Measurements from ENCODE around the gene FKBP11. TPM values are rescaled to one million over a fixed set of nuclear protein-coding genes. Genes with fewer than 3 reads are reported as not detected.

FKBP11 gene
- total RNA-seq, 6 experiments from 2014 or later, result 34.9 to 59.5 (median 52.5) TPM

GRCh38 chr12:48890657-48891418, 34.5 kb downstream of the FKBP11 start:
- DNase-seq (peak; percentile 82 to 85 (median 83)), ATAC-seq (peak; percentile 98 to 99 (median 99))
- intact Hi-C loops (cut with DNase I), result loop anchor here in 1 of 2 donors (5.0 kb wide), 1 partner anchor 34 kb away; no protein-coding TSS in a partner anchor
- Histone ChIP-seq H3K4me1 (peaks cover 0 to 11% (median 2%) of the 10 kb centered on the region in 4 donors), H3K27ac (no peak overlapping the region), H3K27me3 (no peaks in the 10 kb centered on the region), H3K4me3 (peak overlapping the region in 1 of 3 donors; percentile 24), H3K36me3 (no peaks in the 10 kb centered on the region), H3K9me3 (no peaks in the 10 kb centered on the region)
- TF ChIP-seq CTCF (IDR thresholded peaks at IDR 0.05) (peak; percentile 96 to 99 (median 96)), POLR2A (IDR thresholded peaks at IDR 0.05) (no peak)
- under 1% methylated on average over 21 of the region's 37 CpGs for whole genome bisulfite sequencing (ENCODE audit: insufficient coverage, low coverage, low lambda C conversion rate, missing lambda C conversion rate)

- no peaks in the 10 kb centered on the region for H3K27me3 ChIP-seq
- ATAC-seq (no peak), DNase-seq (peak in 1 of 3 donors; percentile 22)
- no peak overlapping the region for H3K4me3 ChIP-seq
- TF ChIP-seq POLR2A (IDR thresholded peaks at IDR 0.05) (no peak), CTCF (IDR thresholded peaks at IDR 0.05) (no peak)
- intact Hi-C loops (cut with DNase I), result loop anchor here in 1 of 2 donors (5.0 kb wide), 1 partner anchor 32 kb away; no protein-coding TSS in a partner anchor
- WGBS (ENCODE audit: insufficient coverage, low coverage, low lambda C conversion rate, missing lambda C conversion rate), result 76% methylated on average over 3 of the region's 3 CpGs
- H3K9me3 ChIP-seq, result no peaks in the 10 kb centered on the region
- H3K36me3 ChIP-seq, result no peaks in the 10 kb centered on the region
- no peak overlapping the region for H3K27ac ChIP-seq
- H3K4me1 ChIP-seq, result peaks cover 0 to 11% (median 2%) of the 10 kb centered on the region in 4 donors
Measured at GRCh38 chr12:48889679-48890078, 35.6 kb downstream of the FKBP11 start.

- DNase-seq, result peak; percentile 60 to 81 (median 67)
- peak overlapping the region; percentile 68 to 80 (median 80) for H3K27ac ChIP-seq
Measured at GRCh38 chr12:48883305-48884161, 41.8 kb downstream of the FKBP11 start.

More at GRCh38 chr12:48883305-48884161, 41.8 kb downstream of the FKBP11 start:
- no peaks in the 10 kb centered on the region for H3K36me3 ChIP-seq
- 47% methylated on average over 9 of the region's 13 CpGs for WGBS (ENCODE audit: insufficient coverage, low coverage, low lambda C conversion rate, missing lambda C conversion rate)
- ATAC-seq, result peak; percentile 85 to 95 (median 90)
- intact Hi-C loops (cut with DNase I), result no loop called here
- H3K4me3 ChIP-seq, result no peak overlapping the region
- TF ChIP-seq POLR2A (IDR thresholded peaks at IDR 0.05) (no peak), CTCF (IDR thresholded peaks at IDR 0.05) (no peak)
- no peaks in the 10 kb centered on the region for H3K27me3 ChIP-seq
- H3K4me1 ChIP-seq, result peaks cover 0 to 51% (median 22%) of the 10 kb centered on the region in 4 donors
- H3K9me3 ChIP-seq, result no peaks in the 10 kb centered on the region
